HepG2 (cell line): ENCODE results near the gene ARID1A. TPM values are rescaled to one million over a fixed set of nuclear protein-coding genes. Genes with fewer than 3 reads are reported as not detected.

Experiments used
- AFF4 ChIP-seq: sonication (generic); formaldehyde crosslinking; IDR thresholded peaks from 2 replicates; pipeline ENCODE4 v1.4.0; 2020; ENCODE audit warnings: missing genetic modification reagents
- AGO2 ChIP-seq: fragments of 200-400 bp; formaldehyde crosslinking; optimal IDR thresholded peaks from 2 replicates; pipeline ENCODE3; 2017; ENCODE audit warnings: mild to moderate bottlenecking, low read depth, low read length, moderate library complexity
- CERS6 ChIP-seq: sonication (generic); formaldehyde crosslinking; IDR thresholded peaks from 2 replicates; pipeline ENCODE4 v1.5.0; 2020; ENCODE audit warnings: missing genetic modification reagents
- FOXP1 ChIP-seq, 2 experiments: fragments of 450-650 bp in 1 of 2; IDR thresholded peaks; 2 replicates each; pipeline ENCODE4 v1.6.1; 2017 to 2018; ENCODE audit warnings: antibody characterized with exemption in 1 of 2
- HNRNPLL ChIP-seq: fragments of 200-400 bp; formaldehyde crosslinking; IDR thresholded peaks from 2 replicates; pipeline ENCODE4 v1.6.1; 2017; ENCODE audit warnings: mild to moderate bottlenecking, low read depth, low read length; ENCODE audit not compliant: poor library complexity, severe bottlenecking
- KDM6A ChIP-seq: IDR thresholded peaks from 2 replicates; pipeline ENCODE4 v1.6.1; 2016; ENCODE audit warnings: low read depth
- KMT2A ChIP-seq: sonication (generic); formaldehyde crosslinking; IDR thresholded peaks from 2 replicates; pipeline ENCODE4 v1.4.0; 2020; ENCODE audit warnings: missing genetic modification reagents
- MAFK ChIP-seq, 2 experiments: IDR thresholded peaks in 1 of 2; conservative IDR thresholded peaks in 1 of 2; 2 replicates each; pipeline ENCODE4 v1.6.1; 2011; ENCODE audit warnings: improper control_type of control experiment in 2 of 2, low read length in 2 of 2
- MAX ChIP-seq: IDR thresholded peaks from 2 replicates; pipeline ENCODE4 v1.6.1; 2012; ENCODE audit warnings: inconsistent platforms
- POLR2A ChIP-seq, 2 experiments: IDR thresholded peaks; 2 replicates each; pipeline ENCODE4 v1.6.1; 2011; ENCODE audit warnings: low read depth in 2 of 2, low read length in 2 of 2, mild to moderate bottlenecking in 1 of 2, moderate library complexity in 1 of 2; ENCODE audit not compliant: insufficient read depth in 1 of 2
- RBFOX2 ChIP-seq: fragments of 200-400 bp; formaldehyde crosslinking; IDR thresholded peaks from 2 replicates; pipeline ENCODE4 v1.6.1; 2017; ENCODE audit warnings: low read depth, mild to moderate bottlenecking, low read length
- SCMH1 ChIP-seq: sonication (generic); formaldehyde crosslinking; IDR thresholded peaks from 2 replicates; pipeline ENCODE4 v1.9.0; 2021; ENCODE audit warnings: missing genetic modification reagents, mild to moderate bottlenecking, borderline replicate concordance
- SMAD3 ChIP-seq: sonication (generic); formaldehyde crosslinking; IDR thresholded peaks from 2 replicates; pipeline ENCODE4 v1.4.0; 2020; ENCODE audit warnings: missing genetic modification reagents
- TARDBP ChIP-seq: sonication (generic); formaldehyde crosslinking; IDR thresholded peaks from 2 replicates; pipeline ENCODE4 v1.8.0; 2022; ENCODE audit warnings: mild to moderate bottlenecking, missing genetic modification reagents
- TFE3 ChIP-seq: IDR thresholded peaks from 2 replicates; pipeline ENCODE4 v1.6.1; 2016
- XBP1 ChIP-seq: sonication (generic); formaldehyde crosslinking; IDR thresholded peaks from 2 replicates; pipeline ENCODE4 v1.5.0; 2020; ENCODE audit warnings: missing genetic modification reagents
- ZBTB25 ChIP-seq: IDR thresholded peaks from 2 replicates; pipeline ENCODE4 v1.6.1; 2018; ENCODE audit warnings: missing genetic modification reagents
- ZFP1 ChIP-seq: IDR thresholded peaks from 2 replicates; pipeline ENCODE4 v1.6.1; 2016
- ZFYVE20 ChIP-seq: sonication (generic); formaldehyde crosslinking; IDR thresholded peaks from 2 replicates; pipeline ENCODE4 v1.8.0; 2023; ENCODE audit warnings: low read depth, mild to moderate bottlenecking, moderate library complexity, missing genetic modification reagents, borderline replicate concordance
- ZNF143 ChIP-seq: sonication (generic); formaldehyde crosslinking; IDR thresholded peaks from 2 replicates; pipeline ENCODE4 v1.4.0; 2020; ENCODE audit warnings: missing genetic modification reagents
- ZNF550 ChIP-seq: sonication (generic); formaldehyde crosslinking; IDR thresholded peaks from 2 replicates; pipeline ENCODE4 v1.4.0; 2020; ENCODE audit warnings: mild to moderate bottlenecking, missing genetic modification reagents, borderline replicate concordance
- ZNF572 ChIP-seq: sonication (generic); formaldehyde crosslinking; IDR thresholded peaks from 2 replicates; pipeline ENCODE4 v1.5.1; 2020; ENCODE audit warnings: mild to moderate bottlenecking, missing genetic modification reagents
- ZNF766 ChIP-seq: sonication (generic); formaldehyde crosslinking; IDR thresholded peaks from 2 replicates; pipeline ENCODE4 v1.5.0; 2020; ENCODE audit warnings: missing genetic modification reagents, borderline replicate concordance
- ZNF879 ChIP-seq: sonication (generic); formaldehyde crosslinking; IDR thresholded peaks from 2 replicates; pipeline ENCODE4 v1.8.1; 2023; ENCODE audit warnings: missing genetic modification reagents
- polyA plus RNA-seq, 8 experiments: library from polyadenylated mRNA; depleted of rRNA in 3 of 8; stranded (reverse) in 7 of 8; unstranded in 1 of 8; fragments of >200 nt; fragmentation: Illumina TruSeq in 4 of 8; extraction: Trizol in 4 of 8; gene quantifications; 2 replicates each; pipeline versions ENCODE4 v1.2.1 to v1.2.3, GENCODE V29; 2011 to 2016; ENCODE audit warnings: low read depth in 4 of 8, missing spikeins in 1 of 8, mixed read lengths in 1 of 8; ENCODE audit not compliant: insufficient read depth in 1 of 8
- total RNA-seq, 5 experiments: library from RNA; depleted of rRNA; stranded (reverse); fragments of >200 nt; fragmentation: Illumina TruSeq; extraction: Trizol; gene quantifications; 2 replicates each; pipeline ENCODE4 v1.2.3, GENCODE V29; 2016; ENCODE audit warnings: low read depth in 1 of 5

The ARID1A gene
- total and polyA plus RNA-seq, 2 of the 13 experiments (the other 11 are each of a cell fraction or from before 2014, with no cell fraction given): 11.9 to 15.9 TPM

GRCh38 chr1:26695356-26696118, at the start of gene ARID1A (continued):
- TF ChIP-seq TFE3 (peak; percentile 72; the same call in 1 of the 2 replicates), ZFP1 (no peak), CERS6 (CRISPR knock-in tag) (no peak; the same call in 1 of the 2 replicates), ZNF143 (no peak; the same call in 1 of the 2 replicates), ZNF550 (CRISPR knock-in tag) (0 out of 2 replicates have a peak, but pooled peaks have one; percentile 21), AGO2 (peak; percentile 92), AFF4 (no peak), ZNF572 (CRISPR knock-in tag) (no peak), ZNF879 (peak; percentile 80; the same call in 1 of the 2 replicates), SCMH1 (CRISPR knock-in tag) (no peak), RBFOX2 (peak; percentile 97), SMAD3 (CRISPR knock-in tag) (peak; percentile 91), TARDBP (CRISPR knock-in tag) (peak; percentile 96), ZFYVE20 (CRISPR knock-in tag) (peak; percentile 53; the same call in 1 of the 2 replicates), KMT2A (peak; percentile 95), HNRNPLL (peak; percentile 80), MAFK (conservative IDR thresholded peaks at IDR 0.05 in 1 of 2, IDR thresholded peaks at IDR 0.05 in 1 of 2; ENCODE audit: low read length in 2 of 2) (no peak), KDM6A (CRISPR knock-in tag) (no peak), FOXP1 (IDR thresholded peaks at IDR 0.05) (no peak), FOXP1 (CRISPR knock-in tag; IDR thresholded peaks at IDR 0.05) (peak; percentile 42; the same call in 1 of the 2 replicates), ZBTB25 (CRISPR knock-in tag) (peak; percentile 91), XBP1 (no peak), ZNF766 (peak; percentile 81; the same call in 1 of the 2 replicates), POLR2A (IDR thresholded peaks at IDR 0.05; ENCODE audit: insufficient read depth in 1 of 2, low read depth in 2 of 2, low read length in 2 of 2) (peak; percentile 77 to 90), MAX (peak; percentile 94)
